Measurements from ENCODE around the gene XCL1.

GRCh38 chr1:168585191-168585590 is 8.8 kb downstream of the XCL1 start:
- TF ChIP-seq CEBPB (IDR thresholded peaks at IDR 0.05) (no peak), TAF1 (IDR thresholded peaks at IDR 0.05; ENCODE audit: low read depth) (no peak), EP300 (IDR thresholded peaks at IDR 0.05; ENCODE audit: borderline replicate concordance) (no peak), ZBTB7A (IDR thresholded peaks at IDR 0.05; ENCODE audit: low read depth) (no peak), NFIC (IDR thresholded peaks at IDR 0.05) (no peak), FOXM1 (IDR thresholded peaks at IDR 0.05; ENCODE audit: borderline replicate concordance, low read depth) (no peak), TEAD4 (IDR thresholded peaks at IDR 0.05) (no peak), CREB1 (IDR thresholded peaks at IDR 0.05; ENCODE audit: low read depth) (no peak), YY1 (IDR thresholded peaks at IDR 0.05; ENCODE audit: low read depth) (no peak), MAX (IDR thresholded peaks at IDR 0.05) (no peak), EGR1 (IDR thresholded peaks at IDR 0.05) (no peak), RAD21 (IDR thresholded peaks at IDR 0.05; ENCODE audit: low read depth) (no peak), REST (IDR thresholded peaks at IDR 0.05; ENCODE audit: low read depth) (no peak)

All from Ishikawa (cell line).